Measurements from ENCODE around the gene POU4F1. TPM values are rescaled to one million over a fixed set of nuclear protein-coding genes. Genes with fewer than 3 reads are reported as not detected.

POU4F1 gene
- total RNA-seq, 1 donor from 2014 or later: not detected

- DNase-seq: no peak
- H3K9me3 ChIP-seq: no peaks in the 10 kb centered on the region
- no peak for TF ChIP-seq CTCF (IDR thresholded peaks at IDR 0.05)
- peaks cover 9% of the 10 kb centered on the region for H3K27me3 ChIP-seq
- no peaks in the 10 kb centered on the region for H3K4me1 ChIP-seq
- no peaks in the 10 kb centered on the region for H3K36me3 ChIP-seq
- no peak overlapping the region for H3K27ac ChIP-seq
- no peak for ATAC-seq
- intact Hi-C loops (cut with DNase I): no loop called here
- H3K4me3 ChIP-seq: no peak overlapping the region
Observed at GRCh38 chr13:78569029-78569428, 34.3 kb downstream of the POU4F1 start.

- Histone ChIP-seq H3K4me3 (no peak overlapping the region), H3K27me3 (peaks cover 9% of the 10 kb centered on the region), H3K27ac (no peak overlapping the region), H3K4me1 (no peaks in the 10 kb centered on the region), H3K9me3 (no peaks in the 10 kb centered on the region), H3K36me3 (no peaks in the 10 kb centered on the region)
- ATAC-seq (no peak), DNase-seq (no peak)
- intact Hi-C loops (cut with DNase I): no loop called here
- no peak for TF ChIP-seq CTCF (IDR thresholded peaks at IDR 0.05)
Observed at GRCh38 chr13:78566631-78567030, 36.7 kb downstream of the POU4F1 start.

GRCh38 chr13:78562237-78562889 is 41.0 kb downstream of the POU4F1 start:
- Histone ChIP-seq H3K27me3 (peaks cover 12% of the 10 kb centered on the region), H3K9me3 (no peaks in the 10 kb centered on the region), H3K27ac (no peak overlapping the region), H3K4me3 (no peak overlapping the region), H3K36me3 (no peaks in the 10 kb centered on the region), H3K4me1 (no peaks in the 10 kb centered on the region)
- intact Hi-C loops (cut with DNase I): no loop called here
- TF ChIP-seq CTCF (IDR thresholded peaks at IDR 0.05): no peak
- DNase-seq: no peak
- ATAC-seq: no peak

Other genes starting within 250 kb of the POU4F1 start
- gene OBI1, start 55.6 kb upstream of the POU4F1 start, total RNA-seq: 9.3 TPM

Data from upper lobe of right lung (tissue), 1 donor.